Kidney epithelial cell (primary cell): ENCODE data around the gene PPP1R1C. TPM values are rescaled to one million over a fixed set of nuclear protein-coding genes. Genes with fewer than 3 reads are reported as not detected.

Experiments used
- DNase-seq: peaks from one replicate; pipeline ENCODE4 v3.0.0-alpha.2; 2010; ENCODE audit warnings: low read depth
- H3K27me3 ChIP-seq: 2 replicates; pipeline ENCODE4 v1.6.0; 2011; ENCODE audit warnings: low read length; ENCODE audit not compliant: control insufficient read depth, insufficient read depth
- H3K36me3 ChIP-seq: 2 replicates; pipeline ENCODE4 v1.5.1; 2011; ENCODE audit warnings: low read length; ENCODE audit not compliant: control insufficient read depth, insufficient read depth
- H3K4me3 ChIP-seq: 2 replicates; pipeline ENCODE4 v1.5.1; 2011; ENCODE audit warnings: low read depth, mild to moderate bottlenecking, control low read depth, low read length
- CTCF ChIP-seq: IDR thresholded peaks from 2 replicates; pipeline ENCODE4 v1.5.1; 2011; ENCODE audit warnings: mild to moderate bottlenecking, moderate library complexity, low read length, control low read depth, inconsistent platforms; ENCODE audit not compliant: insufficient read depth, poor library complexity, severe bottlenecking
- total RNA-seq: library from RNA; depleted of rRNA; stranded (reverse); fragments of >200 nt; gene quantifications from 2 replicates; pipeline ENCODE4 v1.2.3, GENCODE V29; 2015

The PPP1R1C gene
- total RNA-seq, 1 donor from 2014 or later: 2.1 TPM

DNA sequence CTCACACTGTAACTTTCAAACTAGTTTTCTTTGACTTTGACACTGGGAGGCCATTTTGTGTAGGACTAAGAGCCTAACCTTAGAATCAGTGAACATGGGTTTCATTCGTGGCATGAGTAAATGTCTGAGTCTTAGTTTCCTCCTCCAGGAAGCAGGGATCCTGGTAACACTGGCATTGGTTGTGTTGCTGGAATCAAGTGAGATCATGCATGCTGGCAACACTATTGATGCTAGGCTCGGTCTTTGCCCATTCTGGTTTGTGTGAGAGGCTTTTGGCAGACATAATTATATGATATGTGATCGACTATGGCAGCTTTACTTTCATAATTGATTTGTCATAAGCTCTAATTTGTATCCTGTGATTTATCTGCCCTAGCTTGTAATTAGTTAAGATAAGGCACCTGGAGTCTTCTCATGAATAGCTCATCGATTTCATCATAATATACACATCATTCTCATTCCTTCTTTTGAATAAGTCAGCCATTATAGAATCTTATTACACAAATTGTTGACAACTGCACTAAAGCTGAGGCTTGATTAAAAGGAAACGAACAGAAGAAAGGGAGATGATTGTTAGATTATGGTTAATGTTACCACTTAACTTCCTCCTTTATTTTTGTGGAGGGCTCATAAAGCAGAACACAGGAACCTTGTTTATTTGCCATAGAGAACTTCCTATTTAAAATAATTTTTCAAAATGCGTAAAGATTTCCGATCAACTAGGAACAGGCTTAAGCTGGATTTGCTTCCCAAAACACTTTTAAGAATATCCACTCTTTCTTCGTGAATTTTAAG, 12.6 kb downstream of the PPP1R1C start:
- H3K36me3 ChIP-seq: no peaks in the 10 kb centered on the region
- no peak for DNase-seq

GRCh38 chr2:181998891-181999654, 13.4 kb downstream of the PPP1R1C start:
- H3K27me3 ChIP-seq: no peaks in the 10 kb centered on the region
- no peak overlapping the region for H3K4me3 ChIP-seq
- no peak for TF ChIP-seq CTCF
- H3K36me3 ChIP-seq: no peaks in the 10 kb centered on the region
- no peak for DNase-seq

More for the DNA sequence above, 12.6 kb downstream of the PPP1R1C start:
- no peak for TF ChIP-seq CTCF
- Histone ChIP-seq H3K27me3 (no peaks in the 10 kb centered on the region), H3K4me3 (no peak overlapping the region)

GRCh38 chr2:181999911-182000310, 14.3 kb downstream of the PPP1R1C start:
- Histone ChIP-seq H3K27me3 (no peaks in the 10 kb centered on the region), H3K36me3 (no peaks in the 10 kb centered on the region), H3K4me3 (no peak overlapping the region)
- no peak for TF ChIP-seq CTCF
- no peak for DNase-seq

DNA sequence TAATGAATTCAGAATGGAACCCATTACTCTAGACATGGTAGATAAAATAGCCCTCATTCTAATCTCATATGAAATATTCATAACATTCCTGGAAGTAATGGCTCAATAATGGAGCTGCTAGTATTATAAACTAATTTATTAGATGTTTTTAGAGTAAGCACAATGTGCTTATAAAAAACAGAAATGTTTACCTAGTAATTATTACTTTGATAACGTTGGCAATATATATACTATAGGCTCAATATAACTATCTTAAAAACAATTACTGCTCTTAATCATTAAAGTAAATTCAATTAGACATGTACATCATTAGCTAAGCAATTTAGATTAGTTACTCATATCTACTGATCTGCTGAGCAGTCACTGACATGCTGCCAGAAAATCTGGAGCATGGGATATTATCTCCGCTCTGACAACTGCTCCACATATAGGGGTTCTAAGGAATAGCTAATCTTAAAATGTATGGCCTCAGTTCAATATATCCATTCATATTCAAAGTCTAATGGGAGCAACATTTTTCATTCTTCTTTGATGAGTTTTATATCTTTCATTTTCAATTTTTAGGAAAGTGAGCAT, 19.4 kb downstream of the PPP1R1C start:
- TF ChIP-seq CTCF: no peak
- DNase-seq: no peak
- no peak overlapping the region for H3K4me3 ChIP-seq
- H3K27me3 ChIP-seq: no peaks in the 10 kb centered on the region
- no peaks in the 10 kb centered on the region for H3K36me3 ChIP-seq

DNA sequence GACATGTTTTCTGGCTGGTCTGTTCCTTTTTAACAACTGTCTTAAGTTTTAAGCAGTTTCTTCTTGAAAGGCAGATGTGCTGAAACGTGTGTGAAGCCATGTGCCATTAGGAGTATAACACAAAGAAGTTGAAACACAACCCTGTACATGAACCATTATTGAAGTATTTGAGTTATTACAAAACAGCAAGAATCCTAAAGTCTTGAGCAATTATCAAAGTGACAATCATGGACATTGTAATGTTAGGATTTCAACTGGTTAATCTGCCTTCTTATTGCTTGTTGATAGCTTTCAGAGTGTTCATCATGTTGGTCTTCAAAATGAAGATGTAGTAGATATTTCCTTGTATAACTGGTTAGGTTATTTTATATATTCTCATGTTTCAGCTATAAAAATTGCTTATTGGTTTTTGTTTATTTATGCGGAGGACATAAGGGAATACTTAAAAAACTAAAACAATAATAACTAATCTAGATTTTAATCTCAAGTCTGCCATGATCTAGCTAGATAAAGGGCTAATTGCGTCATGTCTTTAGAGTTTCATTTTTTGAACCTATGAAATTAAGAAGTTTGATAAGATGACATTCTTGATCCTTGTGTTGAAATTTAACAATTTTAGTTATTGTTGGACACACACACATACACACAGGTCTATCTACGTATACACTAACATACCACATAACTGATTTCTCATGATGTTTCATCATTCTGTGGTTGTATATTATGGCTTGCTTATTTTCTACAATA, 21.1 kb downstream of the PPP1R1C start:
- TF ChIP-seq CTCF: no peak
- H3K36me3 ChIP-seq: no peaks in the 10 kb centered on the region
- DNase-seq: no peak
- H3K27me3 ChIP-seq: no peaks in the 10 kb centered on the region
- no peak overlapping the region for H3K4me3 ChIP-seq
